Endothelial cell (in vitro differentiated cells): ENCODE data around the gene KIAA1755. TPM values are rescaled to one million over a fixed set of nuclear protein-coding genes. Genes with fewer than 3 reads are reported as not detected.
A peak's percentile ranks its signal among the peaks of the same experiment; 100 is the strongest.
"Not testable (repeated sequence)": the region's sequence is repeated elsewhere in the genome, so short reads cannot be mapped to it uniquely, and the experiment has no call there.

Experiments
- DNase-seq: peaks from one replicate; pipeline ENCODE4 v3.0.0; 2021; ENCODE audit warnings: low spot score
- H3K27ac Mint-ChIP-seq: one replicate; pipeline ENCODE4 v1.8.0; 2021; ENCODE audit warnings: mixed read lengths, inconsistent platforms; ENCODE audit not compliant: unreplicated experiment
- H3K27me3 Mint-ChIP-seq: one replicate; pipeline ENCODE4 v1.8.0; 2021; ENCODE audit warnings: mild to moderate bottlenecking, moderate library complexity, mixed read lengths, inconsistent platforms; ENCODE audit not compliant: unreplicated experiment
- H3K36me3 Mint-ChIP-seq: one replicate; pipeline ENCODE4 v1.8.0; 2021; ENCODE audit warnings: mild to moderate bottlenecking, low read depth, mixed read lengths, inconsistent platforms; ENCODE audit not compliant: unreplicated experiment
- H3K4me1 Mint-ChIP-seq: one replicate; pipeline ENCODE4 v1.8.0; 2021; ENCODE audit warnings: mild to moderate bottlenecking, mixed read lengths, inconsistent platforms; ENCODE audit not compliant: unreplicated experiment
- H3K4me3 Mint-ChIP-seq: one replicate; pipeline ENCODE4 v1.8.0; 2021; ENCODE audit warnings: mild to moderate bottlenecking, mixed read lengths, inconsistent platforms; ENCODE audit not compliant: unreplicated experiment
- H3K9me3 Mint-ChIP-seq: one replicate; pipeline ENCODE4 v1.8.0; 2021; ENCODE audit warnings: mixed read lengths, inconsistent platforms; ENCODE audit not compliant: unreplicated experiment
- total RNA-seq: library from RNA; stranded (reverse); fragmentation: NEBNext Ultra II Directional; extraction: Animal tissue kit (Norgen Biotek cat#: 25700); gene quantifications from one replicate; pipeline ENCODE4 v1.2.1, GENCODE V29; 2021; ENCODE audit not compliant: unreplicated experiment
- TF ChIP-seq, protein P1 (sequence below): fragments of 200-600 bp; sonication (generic); IDR thresholded peaks from one replicate; pipeline ENCODE4 v1.5.0; 2021; ENCODE audit warnings: antibody characterized with exemption; ENCODE audit not compliant: unreplicated experiment

KIAA1755 gene
- total RNA-seq, 1 donor from 2014 or later: not detected

DNA sequence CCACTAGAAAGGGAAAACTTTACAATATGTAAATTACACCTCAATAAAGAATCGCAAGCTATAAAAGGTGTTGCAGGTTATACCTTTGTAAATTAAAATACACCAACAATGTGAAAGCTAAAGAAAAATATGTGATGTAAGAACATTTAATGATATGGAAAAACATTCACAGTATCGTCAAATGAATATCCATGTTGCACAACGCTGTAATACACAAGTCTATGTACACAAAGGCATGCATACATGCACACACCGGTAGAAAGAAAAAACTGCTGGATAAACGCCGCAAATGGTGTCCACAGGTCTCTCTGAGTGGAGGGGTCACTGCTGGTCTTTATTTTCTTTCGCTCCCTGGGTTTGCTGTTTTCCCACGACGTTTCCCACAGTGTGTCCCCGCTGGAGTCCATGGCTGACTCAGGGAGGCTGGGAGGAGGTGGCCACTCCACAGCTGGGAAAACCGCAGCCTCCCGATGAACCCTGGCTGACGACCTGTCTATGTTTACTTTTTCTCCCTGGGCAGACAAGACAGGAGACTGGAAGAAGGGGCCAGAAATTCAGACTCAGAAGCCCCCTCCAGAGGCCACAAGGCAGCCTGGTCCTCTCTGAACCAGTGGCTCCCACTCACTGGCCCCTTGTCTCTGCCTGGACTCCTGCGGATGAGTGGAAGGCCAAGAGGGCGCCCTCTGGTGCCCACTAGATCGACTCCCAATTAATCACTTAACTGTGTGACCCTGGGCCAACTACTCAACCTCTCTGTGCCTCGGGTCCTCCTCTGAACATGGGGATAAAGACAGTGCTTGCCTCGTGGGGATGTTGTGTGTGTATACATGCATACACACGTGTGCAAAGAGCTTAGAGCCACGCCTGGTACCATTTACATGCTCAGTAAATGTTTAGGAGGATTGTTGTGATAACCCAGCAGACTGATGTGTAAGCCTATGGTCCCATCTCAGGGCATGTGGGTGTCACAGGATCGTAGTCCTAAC is 30.6 kb upstream of the KIAA1755 start:
- peak; percentile 38 for DNase-seq
- peaks cover 2% of the 10 kb centered on the region for H3K27me3 Mint-ChIP-seq
- H3K4me1 Mint-ChIP-seq: no peaks in the 10 kb centered on the region
- H3K36me3 Mint-ChIP-seq: peaks cover 4% of the 10 kb centered on the region
- no peak overlapping the region for H3K27ac Mint-ChIP-seq
- H3K4me3 Mint-ChIP-seq: no peak overlapping the region
- TF ChIP-seq, protein P1, sequence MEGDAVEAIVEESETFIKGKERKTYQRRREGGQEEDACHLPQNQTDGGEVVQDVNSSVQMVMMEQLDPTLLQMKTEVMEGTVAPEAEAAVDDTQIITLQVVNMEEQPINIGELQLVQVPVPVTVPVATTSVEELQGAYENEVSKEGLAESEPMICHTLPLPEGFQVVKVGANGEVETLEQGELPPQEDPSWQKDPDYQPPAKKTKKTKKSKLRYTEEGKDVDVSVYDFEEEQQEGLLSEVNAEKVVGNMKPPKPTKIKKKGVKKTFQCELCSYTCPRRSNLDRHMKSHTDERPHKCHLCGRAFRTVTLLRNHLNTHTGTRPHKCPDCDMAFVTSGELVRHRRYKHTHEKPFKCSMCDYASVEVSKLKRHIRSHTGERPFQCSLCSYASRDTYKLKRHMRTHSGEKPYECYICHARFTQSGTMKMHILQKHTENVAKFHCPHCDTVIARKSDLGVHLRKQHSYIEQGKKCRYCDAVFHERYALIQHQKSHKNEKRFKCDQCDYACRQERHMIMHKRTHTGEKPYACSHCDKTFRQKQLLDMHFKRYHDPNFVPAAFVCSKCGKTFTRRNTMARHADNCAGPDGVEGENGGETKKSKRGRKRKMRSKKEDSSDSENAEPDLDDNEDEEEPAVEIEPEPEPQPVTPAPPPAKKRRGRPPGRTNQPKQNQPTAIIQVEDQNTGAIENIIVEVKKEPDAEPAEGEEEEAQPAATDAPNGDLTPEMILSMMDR: peak; percentile 34
- no peaks in the 10 kb centered on the region for H3K9me3 Mint-ChIP-seq

DNA sequence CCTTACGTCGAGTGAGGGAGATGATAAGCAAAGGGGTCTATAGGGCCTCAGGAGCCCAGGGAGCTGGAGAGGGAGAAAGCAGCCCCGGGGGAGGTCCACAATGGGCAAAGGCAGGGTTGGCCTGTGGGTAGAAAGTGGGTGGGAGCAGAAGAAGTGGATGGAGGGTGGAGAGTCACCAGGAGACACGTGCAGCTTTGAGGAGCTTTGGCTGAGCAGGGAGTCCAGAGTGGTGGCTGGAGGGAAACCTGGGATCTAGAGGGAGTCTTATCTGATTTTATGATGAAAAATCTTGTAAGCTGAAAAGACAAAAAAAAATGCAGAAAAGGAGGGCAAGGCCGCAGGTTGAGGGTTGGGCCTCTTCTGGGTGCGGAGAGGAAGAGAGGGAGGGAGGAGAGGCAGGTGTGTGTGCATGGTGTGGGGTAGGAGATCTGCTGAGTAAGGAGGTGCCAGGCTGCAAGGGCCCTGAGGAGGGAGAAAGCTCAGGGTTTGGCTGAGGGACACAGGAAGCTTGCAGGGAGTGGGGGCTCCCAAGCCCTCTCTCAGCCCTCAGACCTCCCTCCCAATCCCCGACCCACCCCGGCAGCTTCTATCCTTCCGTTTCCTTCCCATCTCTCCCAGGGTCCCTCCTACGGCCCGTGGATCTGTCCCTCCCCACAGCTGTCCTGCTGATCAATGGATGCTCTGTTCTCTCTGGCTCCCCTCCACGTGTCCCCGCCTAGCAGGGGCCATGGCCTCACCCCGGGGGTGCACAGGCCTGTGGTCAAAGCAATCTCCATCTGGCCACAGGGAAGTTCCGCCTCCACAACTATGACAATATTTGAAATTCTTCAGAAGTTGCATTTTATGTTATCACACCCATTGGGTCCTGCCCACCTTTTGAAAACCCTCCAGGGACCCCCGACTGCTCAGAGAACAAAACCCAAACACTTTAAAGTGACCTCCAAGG is 26.3 kb upstream of the KIAA1755 start:
- peaks cover 2% of the 10 kb centered on the region for H3K27me3 Mint-ChIP-seq
- no peak overlapping the region for H3K4me3 Mint-ChIP-seq
- no peak for DNase-seq
- TF ChIP-seq, protein P1: no peak
- H3K4me1 Mint-ChIP-seq: no peaks in the 10 kb centered on the region
- peaks cover 4% of the 10 kb centered on the region for H3K36me3 Mint-ChIP-seq
- no peaks in the 10 kb centered on the region for H3K9me3 Mint-ChIP-seq
- H3K27ac Mint-ChIP-seq: no peak overlapping the region

DNA sequence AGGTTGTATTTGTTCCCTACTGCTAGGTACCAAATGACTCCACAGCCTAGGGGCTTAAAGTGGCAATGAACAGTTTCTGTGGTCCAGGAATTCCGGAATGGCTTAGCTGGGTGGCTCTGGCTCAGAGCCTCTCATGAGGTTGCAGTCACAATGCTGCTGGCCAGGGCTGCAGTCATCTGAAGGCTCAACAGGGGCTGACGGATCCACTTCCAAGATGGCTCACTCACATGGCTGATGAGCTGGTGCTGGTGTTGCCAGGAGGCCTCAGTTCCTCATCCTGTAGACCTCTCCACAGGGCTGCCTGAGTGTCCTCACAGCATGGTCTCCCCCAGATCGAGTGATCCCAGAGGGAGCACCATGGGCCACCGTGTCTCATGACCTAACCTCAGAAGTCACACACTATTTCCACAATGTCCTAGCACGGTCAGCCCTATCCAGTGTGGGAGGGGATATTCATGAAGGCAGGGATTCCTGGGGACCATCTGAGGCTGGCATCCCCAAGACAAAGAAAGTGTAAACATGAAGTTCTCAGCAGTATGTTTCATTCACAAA is 24.4 kb upstream of the KIAA1755 start:
- TF ChIP-seq, protein P1: no peak
- H3K9me3 Mint-ChIP-seq: no peaks in the 10 kb centered on the region
- H3K27me3 Mint-ChIP-seq: peaks cover 3% of the 10 kb centered on the region
- H3K27ac Mint-ChIP-seq: no peak overlapping the region
- no peak for DNase-seq
- H3K4me1 Mint-ChIP-seq: no peaks in the 10 kb centered on the region
- peaks cover 4% of the 10 kb centered on the region for H3K36me3 Mint-ChIP-seq
- H3K4me3 Mint-ChIP-seq: no peak overlapping the region

DNA sequence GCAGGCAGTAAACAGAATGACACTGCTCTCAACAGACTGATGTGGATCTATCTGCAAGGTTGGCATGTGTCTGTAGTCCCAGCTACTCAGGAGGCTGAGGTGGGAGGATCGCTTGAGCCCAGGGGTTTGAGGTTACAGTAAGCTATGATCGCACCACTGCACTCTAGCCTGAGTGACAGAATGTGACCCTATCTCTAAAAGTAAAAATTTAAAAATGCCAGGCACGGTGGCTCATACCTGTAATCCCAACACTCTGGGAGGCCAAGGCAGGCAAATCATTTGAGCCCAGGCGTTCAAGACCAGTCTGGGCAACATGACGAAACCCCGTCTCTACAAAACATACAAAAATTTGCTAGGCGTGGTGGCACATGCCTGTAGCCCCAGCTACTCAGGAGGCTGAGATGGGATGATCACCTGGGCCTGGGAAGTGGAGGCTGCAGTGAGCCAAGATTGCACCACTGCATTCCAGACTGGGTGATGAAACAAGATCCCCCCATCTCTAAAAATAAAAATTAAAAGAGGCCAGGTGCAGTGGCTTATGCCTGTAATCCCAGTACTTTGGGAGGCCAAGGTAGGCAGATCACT is 23.6 kb upstream of the KIAA1755 start:
- H3K4me3 Mint-ChIP-seq, H3K9me3 Mint-ChIP-seq, H3K4me1 Mint-ChIP-seq, H3K36me3 Mint-ChIP-seq, H3K27me3 Mint-ChIP-seq, H3K27ac Mint-ChIP-seq, DNase-seq: not testable (repeated sequence)

DNA sequence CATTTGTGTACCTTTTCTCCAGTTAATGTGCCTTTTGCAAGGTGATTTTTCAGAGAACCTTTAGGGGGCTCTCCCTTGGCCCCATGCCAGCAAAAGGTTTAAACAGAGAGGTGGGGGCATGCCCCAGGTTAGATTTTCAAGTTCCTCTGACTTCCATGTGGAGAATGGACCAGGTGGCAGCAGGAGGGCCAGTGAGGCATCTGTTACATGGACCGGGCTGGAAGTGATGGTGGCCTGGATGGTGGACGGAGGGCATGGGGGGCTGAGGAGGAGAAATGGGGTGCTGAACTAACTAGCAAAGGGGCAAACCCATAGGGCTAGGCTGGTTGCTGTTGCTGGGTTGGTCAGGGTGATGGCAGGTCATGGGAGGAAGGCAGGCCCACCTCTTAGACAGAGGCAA is 22.7 kb upstream of the KIAA1755 start:
- peaks cover 4% of the 10 kb centered on the region for H3K36me3 Mint-ChIP-seq
- TF ChIP-seq, protein P1: no peak
- H3K27ac Mint-ChIP-seq: no peak overlapping the region
- H3K4me3 Mint-ChIP-seq: no peak overlapping the region
- H3K4me1 Mint-ChIP-seq: no peaks in the 10 kb centered on the region
- DNase-seq: no peak
- no peaks in the 10 kb centered on the region for H3K9me3 Mint-ChIP-seq
- peaks cover 3% of the 10 kb centered on the region for H3K27me3 Mint-ChIP-seq

DNA sequence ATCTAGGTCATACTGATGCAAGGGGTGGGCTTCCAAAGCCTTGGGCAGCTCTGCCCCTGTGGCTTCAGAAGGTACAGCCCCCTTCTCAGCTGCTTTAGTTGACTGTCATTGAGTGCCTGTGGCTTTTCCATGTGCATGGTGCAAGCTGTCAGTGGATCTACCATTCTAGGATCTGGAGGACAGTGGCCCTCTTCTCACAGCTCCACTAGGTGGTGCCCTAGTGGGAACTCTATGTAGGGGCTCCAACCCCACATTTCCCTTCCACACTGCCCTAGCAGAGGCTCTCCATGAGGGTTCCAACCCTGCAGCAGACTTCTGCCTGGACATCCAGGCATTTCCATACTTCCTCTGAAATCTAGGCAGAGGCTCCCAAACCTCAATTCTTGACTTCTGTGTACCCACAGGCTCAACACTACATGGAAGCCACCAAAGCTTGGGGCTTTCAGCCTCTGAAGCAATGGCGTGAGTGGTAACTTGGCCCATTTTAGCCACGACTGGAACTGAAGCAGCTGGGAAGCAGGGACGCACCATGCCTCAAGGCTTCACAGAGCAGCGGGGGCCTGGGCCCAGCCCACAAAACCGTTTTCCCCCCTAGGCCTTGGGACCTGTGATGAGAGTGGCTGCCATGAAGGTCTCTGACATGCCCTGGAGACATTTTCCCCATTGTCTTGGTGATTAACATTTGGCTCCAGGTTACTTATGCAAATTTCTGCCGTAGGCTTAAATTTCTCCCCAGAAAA is 20.8 kb upstream of the KIAA1755 start:
- not testable (repeated sequence) for H3K4me3 Mint-ChIP-seq, H3K27me3 Mint-ChIP-seq, DNase-seq, H3K27ac Mint-ChIP-seq, H3K36me3 Mint-ChIP-seq, H3K9me3 Mint-ChIP-seq, H3K4me1 Mint-ChIP-seq
